HL-60 (cell line): ENCODE data around the gene KIF26B.

Source experiments
- DNase-seq, 2 experiments: peaks; one replicate each; pipeline ENCODE4 v3.0.0-alpha.2; 2010 to 2020; ENCODE audit warnings: low read depth in 1 of 2, low spot score in 1 of 2
- H3K27ac ChIP-seq: fragments of 250-450 bp; sonication (Bioruptor Pico); replicated peaks from 2 replicates; pipeline ENCODE4 v1.5.1; 2020; ENCODE audit warnings: mild to moderate bottlenecking, moderate library complexity
- H3K27me3 ChIP-seq: fragments of 250-450 bp; sonication (Bioruptor Pico); 2 replicates; pipeline ENCODE4 v1.5.1; 2021; ENCODE audit warnings: mild to moderate bottlenecking, moderate library complexity; ENCODE audit not compliant: insufficient read depth, poor library complexity, severe bottlenecking
- H3K4me3 ChIP-seq: replicated peaks from 2 replicates; pipeline ENCODE4 v1.5.1; 2011; ENCODE audit warnings: mild to moderate bottlenecking, control low read depth, low read length; ENCODE audit not compliant: insufficient read depth
- CTCF ChIP-seq: IDR thresholded peaks from one replicate; pipeline ENCODE4 v1.5.1; 2011; ENCODE audit warnings: low read length, control low read depth, inconsistent platforms; ENCODE audit not compliant: insufficient read depth
- GABPA ChIP-seq: IDR thresholded peaks from 2 replicates; pipeline ENCODE4 v1.6.1; 2012; ENCODE audit warnings: low read depth
- POLR2AphosphoS5 ChIP-seq: IDR thresholded peaks from 2 replicates; pipeline ENCODE4 v1.6.1; 2012; ENCODE audit warnings: low read depth
- REST ChIP-seq: IDR thresholded peaks from 2 replicates; pipeline ENCODE4 v1.6.1; 2012; ENCODE audit warnings: low read depth; ENCODE audit not compliant: insufficient replicate concordance
- SPI1 ChIP-seq: IDR thresholded peaks from 2 replicates; pipeline ENCODE4 v1.6.1; 2012; ENCODE audit warnings: low read depth, mild to moderate bottlenecking, borderline replicate concordance

The KIF26B gene

GRCh38 chr1:245459621-245460020, 304.8 kb downstream of the KIF26B start:
- no peak overlapping the region for H3K4me3 ChIP-seq
- no peak for DNase-seq
- no peaks in the 10 kb centered on the region for H3K27me3 ChIP-seq
- TF ChIP-seq REST, result no peak
- TF ChIP-seq GABPA, result no peak
- no peak; the same call in 1 of the 2 replicates for TF ChIP-seq SPI1
- TF ChIP-seq CTCF, result no peak
- TF ChIP-seq POLR2AphosphoS5, result no peak
- H3K27ac ChIP-seq, result no peak overlapping the region

GRCh38 chr1:245461681-245462080, 306.9 kb downstream of the KIF26B start:
- DNase-seq, result no peak
- Histone ChIP-seq H3K27ac (no peak overlapping the region), H3K27me3 (no peaks in the 10 kb centered on the region), H3K4me3 (no peak overlapping the region)
- TF ChIP-seq SPI1 (no peak), REST (no peak), CTCF (no peak), POLR2AphosphoS5 (no peak), GABPA (no peak)

- no peak overlapping the region for H3K27ac ChIP-seq
- TF ChIP-seq POLR2AphosphoS5 (no peak), GABPA (no peak), REST (no peak), SPI1 (no peak), CTCF (no peak)
- DNase-seq, result no peak
- H3K4me3 ChIP-seq, result no peak overlapping the region
- H3K27me3 ChIP-seq, result no peaks in the 10 kb centered on the region
These were observed 307.4 kb downstream of the KIF26B start for GRCh38 chr1:245462161-245462560.
